ENCODE measurements around the gene CREG2.

DNA sequence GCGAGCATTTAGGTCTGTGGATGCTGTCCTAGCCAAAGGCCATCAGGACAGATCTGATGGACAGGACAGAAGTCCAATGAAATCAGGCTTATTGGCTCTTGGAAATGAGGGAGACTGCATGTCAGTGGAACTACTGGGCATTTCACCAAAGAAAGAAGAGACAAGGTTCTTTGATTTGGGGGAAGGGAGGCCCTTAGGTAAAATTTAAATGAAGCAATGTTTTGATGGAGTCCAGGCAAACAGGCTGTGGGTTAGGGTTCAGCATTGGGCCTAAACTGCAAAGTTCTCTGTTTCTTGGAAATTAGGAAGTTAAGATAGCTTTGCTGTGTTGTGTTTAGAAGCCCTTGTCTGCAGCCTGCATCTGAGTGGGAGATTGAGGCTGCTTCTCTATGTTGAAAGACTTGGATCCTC lies 47.2 kb downstream of the CREG2 start:
- TF ChIP-seq, protein P1, sequence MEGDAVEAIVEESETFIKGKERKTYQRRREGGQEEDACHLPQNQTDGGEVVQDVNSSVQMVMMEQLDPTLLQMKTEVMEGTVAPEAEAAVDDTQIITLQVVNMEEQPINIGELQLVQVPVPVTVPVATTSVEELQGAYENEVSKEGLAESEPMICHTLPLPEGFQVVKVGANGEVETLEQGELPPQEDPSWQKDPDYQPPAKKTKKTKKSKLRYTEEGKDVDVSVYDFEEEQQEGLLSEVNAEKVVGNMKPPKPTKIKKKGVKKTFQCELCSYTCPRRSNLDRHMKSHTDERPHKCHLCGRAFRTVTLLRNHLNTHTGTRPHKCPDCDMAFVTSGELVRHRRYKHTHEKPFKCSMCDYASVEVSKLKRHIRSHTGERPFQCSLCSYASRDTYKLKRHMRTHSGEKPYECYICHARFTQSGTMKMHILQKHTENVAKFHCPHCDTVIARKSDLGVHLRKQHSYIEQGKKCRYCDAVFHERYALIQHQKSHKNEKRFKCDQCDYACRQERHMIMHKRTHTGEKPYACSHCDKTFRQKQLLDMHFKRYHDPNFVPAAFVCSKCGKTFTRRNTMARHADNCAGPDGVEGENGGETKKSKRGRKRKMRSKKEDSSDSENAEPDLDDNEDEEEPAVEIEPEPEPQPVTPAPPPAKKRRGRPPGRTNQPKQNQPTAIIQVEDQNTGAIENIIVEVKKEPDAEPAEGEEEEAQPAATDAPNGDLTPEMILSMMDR (IDR thresholded peaks at IDR 0.05) = no peak
- TF ChIP-seq SIN3A (IDR thresholded peaks at IDR 0.05; ENCODE audit: borderline replicate concordance, low read depth, low read length) = no peak
- TF ChIP-seq MXI1 (IDR thresholded peaks at IDR 0.05; ENCODE audit: low read depth, low read length) = no peak
- no peak for TF ChIP-seq RAD21 (IDR thresholded peaks at IDR 0.05; ENCODE audit: low read length)
- TF ChIP-seq, protein P2, sequence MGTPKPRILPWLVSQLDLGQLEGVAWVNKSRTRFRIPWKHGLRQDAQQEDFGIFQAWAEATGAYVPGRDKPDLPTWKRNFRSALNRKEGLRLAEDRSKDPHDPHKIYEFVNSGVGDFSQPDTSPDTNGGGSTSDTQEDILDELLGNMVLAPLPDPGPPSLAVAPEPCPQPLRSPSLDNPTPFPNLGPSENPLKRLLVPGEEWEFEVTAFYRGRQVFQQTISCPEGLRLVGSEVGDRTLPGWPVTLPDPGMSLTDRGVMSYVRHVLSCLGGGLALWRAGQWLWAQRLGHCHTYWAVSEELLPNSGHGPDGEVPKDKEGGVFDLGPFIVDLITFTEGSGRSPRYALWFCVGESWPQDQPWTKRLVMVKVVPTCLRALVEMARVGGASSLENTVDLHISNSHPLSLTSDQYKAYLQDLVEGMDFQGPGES (IDR thresholded peaks at IDR 0.05; ENCODE audit: low read depth, low read length) = no peak
- TF ChIP-seq RFX5 (IDR thresholded peaks at IDR 0.05; ENCODE audit: low read length) = no peak
- no peak for TF ChIP-seq EZH2phosphoT487 (IDR thresholded peaks at IDR 0.05; ENCODE audit: borderline replicate concordance, low read depth)
- TF ChIP-seq TCF12 (IDR thresholded peaks at IDR 0.05) = no peak
- no peak for TF ChIP-seq FOXM1 (IDR thresholded peaks at IDR 0.05; ENCODE audit: low read depth)
- TF ChIP-seq, protein P3, sequence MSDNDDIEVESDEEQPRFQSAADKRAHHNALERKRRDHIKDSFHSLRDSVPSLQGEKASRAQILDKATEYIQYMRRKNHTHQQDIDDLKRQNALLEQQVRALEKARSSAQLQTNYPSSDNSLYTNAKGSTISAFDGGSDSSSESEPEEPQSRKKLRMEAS (IDR thresholded peaks at IDR 0.05; ENCODE audit: low read depth) = no peak
- TF ChIP-seq ELF1 (IDR thresholded peaks at IDR 0.05) = no peak
